GM12878 (cell line): ENCODE measurements around the gene SRD5A1.

ENCODE experiments used
- BCL11A ChIP-seq: IDR thresholded peaks from 2 replicates; pipeline ENCODE4 v1.6.1; 2011; ENCODE audit warnings: low read depth, low read length
- CHD1 ChIP-seq: IDR thresholded peaks from 2 replicates; pipeline ENCODE4 v1.6.1; 2012; ENCODE audit warnings: low read depth, low read length, improper control_type of control experiment
- CTCF ChIP-seq, 3 experiments: IDR thresholded peaks in 2 of 3; conservative IDR thresholded peaks in 1 of 3; 2 replicates each; pipeline ENCODE4 v1.5.1; 2011; ENCODE audit warnings: low read depth in 3 of 3, low read length in 3 of 3, mild to moderate bottlenecking in 3 of 3, control low read depth in 2 of 3, moderate library complexity in 2 of 3, inconsistent platforms in 1 of 3, mixed read lengths in 1 of 3; ENCODE audit not compliant: control insufficient read depth in 2 of 3, insufficient read depth in 1 of 3; ENCODE audit errors: extremely low read depth in 1 of 3
- EP300 ChIP-seq, 2 experiments: fragments of 150-350 bp in 1 of 2; IDR thresholded peaks; 2 replicates each; pipeline ENCODE4 v1.6.1; 2011 to 2012; ENCODE audit warnings: low read depth in 2 of 2, low read length in 2 of 2, borderline replicate concordance in 1 of 2, improper control_type of control experiment in 1 of 2, inconsistent platforms in 1 of 2; ENCODE audit not compliant: control insufficient read depth in 1 of 2
- GABPA ChIP-seq: IDR thresholded peaks from 2 replicates; pipeline ENCODE4 v1.6.1; 2014; ENCODE audit warnings: antibody characterized with exemption, low read depth, mild to moderate bottlenecking, inconsistent platforms
- MEF2B ChIP-seq: fragments of 450-650 bp; IDR thresholded peaks from 2 replicates; pipeline ENCODE4 v1.6.1; 2018; ENCODE audit warnings: mild to moderate bottlenecking, moderate library complexity; ENCODE audit not compliant: partially characterized antibody, poor library complexity, severe bottlenecking
- MYC ChIP-seq: IDR thresholded peaks from 2 replicates; pipeline ENCODE4 v1.6.1; 2011; ENCODE audit warnings: mild to moderate bottlenecking, low read length, moderate library complexity, inconsistent platforms; ENCODE audit not compliant: insufficient read depth, insufficient replicate concordance, insufficient read length, severe bottlenecking
- RAD21 ChIP-seq: IDR thresholded peaks from 2 replicates; pipeline ENCODE4 v1.6.1; 2011; ENCODE audit warnings: mild to moderate bottlenecking, low read depth, low read length, moderate library complexity; ENCODE audit not compliant: insufficient read depth
- SMC3 ChIP-seq: IDR thresholded peaks from 2 replicates; pipeline ENCODE4 v1.6.1; 2011; ENCODE audit warnings: low read length, improper control_type of control experiment, borderline replicate concordance
- TARDBP ChIP-seq: IDR thresholded peaks from 2 replicates; pipeline ENCODE4 v1.6.1; 2016; ENCODE audit warnings: borderline replicate concordance
- TCF7 ChIP-seq: IDR thresholded peaks from 2 replicates; pipeline ENCODE4 v1.6.1; 2014; ENCODE audit warnings: antibody characterized with exemption, borderline replicate concordance
- TF ChIP-seq, protein P1 (sequence below): IDR thresholded peaks from 2 replicates; pipeline ENCODE4 v1.6.1; 2011; ENCODE audit warnings: low read depth, mild to moderate bottlenecking, low read length, moderate library complexity, borderline replicate concordance; ENCODE audit errors: extremely low read depth
- TF ChIP-seq, protein P2 (sequence below): IDR thresholded peaks from 2 replicates; pipeline ENCODE4 v1.6.1; 2011; ENCODE audit warnings: low read depth, low read length, improper control_type of control experiment, borderline replicate concordance

DNA sequence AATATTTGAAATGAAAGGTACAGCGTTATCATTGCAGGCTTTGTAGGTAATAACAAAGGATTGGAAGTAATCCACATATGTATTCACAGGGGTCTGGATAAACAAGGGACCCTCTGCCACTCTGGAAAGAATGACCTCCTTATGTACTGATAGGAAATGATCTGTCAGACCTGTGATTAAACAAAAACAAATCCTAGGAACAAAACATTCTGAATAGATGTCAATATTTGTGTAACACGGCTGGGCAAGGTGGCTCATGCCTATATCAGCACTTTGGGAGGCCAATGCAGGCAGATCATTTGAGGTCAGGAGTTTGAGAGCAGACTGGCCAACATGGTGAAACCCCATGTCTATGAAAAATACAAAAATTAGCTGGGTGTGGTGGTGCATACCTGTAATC lies 42.7 kb upstream of the SRD5A1 start:
- TF ChIP-seq, protein P1, sequence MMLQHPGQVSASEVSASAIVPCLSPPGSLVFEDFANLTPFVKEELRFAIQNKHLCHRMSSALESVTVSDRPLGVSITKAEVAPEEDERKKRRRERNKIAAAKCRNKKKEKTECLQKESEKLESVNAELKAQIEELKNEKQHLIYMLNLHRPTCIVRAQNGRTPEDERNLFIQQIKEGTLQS: no peak
- no peak for TF ChIP-seq CTCF (IDR thresholded peaks at IDR 0.05 in 2 of 3, conservative IDR thresholded peaks at IDR 0.05 in 1 of 3; ENCODE audit: control insufficient read depth in 2 of 3, extremely low read depth in 1 of 3, insufficient read depth in 1 of 3, low read depth in 3 of 3, low read length in 3 of 3)
- TF ChIP-seq, protein P2, sequence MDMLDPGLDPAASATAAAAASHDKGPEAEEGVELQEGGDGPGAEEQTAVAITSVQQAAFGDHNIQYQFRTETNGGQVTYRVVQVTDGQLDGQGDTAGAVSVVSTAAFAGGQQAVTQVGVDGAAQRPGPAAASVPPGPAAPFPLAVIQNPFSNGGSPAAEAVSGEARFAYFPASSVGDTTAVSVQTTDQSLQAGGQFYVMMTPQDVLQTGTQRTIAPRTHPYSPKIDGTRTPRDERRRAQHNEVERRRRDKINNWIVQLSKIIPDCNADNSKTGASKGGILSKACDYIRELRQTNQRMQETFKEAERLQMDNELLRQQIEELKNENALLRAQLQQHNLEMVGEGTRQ: no peak
- no peak for TF ChIP-seq SMC3
- TF ChIP-seq CHD1: no peak
- TF ChIP-seq TCF7: no peak
- TF ChIP-seq GABPA: no peak
- TF ChIP-seq EP300 (IDR thresholded peaks at IDR 0.05; ENCODE audit: borderline replicate concordance in 1 of 2, control insufficient read depth in 1 of 2, low read depth in 2 of 2, low read length in 2 of 2): no peak
- TF ChIP-seq BCL11A: no peak
- no peak for TF ChIP-seq MYC
- TF ChIP-seq RAD21: no peak
- TF ChIP-seq TARDBP: no peak
- no peak for TF ChIP-seq MEF2B
